NCI-H446 (cell line): ENCODE results near the gene WDR6.

Source experiments
- DNase-seq, 2 experiments: peaks; one replicate each; lab custom pipeline; 2025; lab: John Stamatoyannopoulos, UW

WDR6 gene

GRCh38 chr3:49029563-49029884 is 22.3 kb downstream of the WDR6 start:
- DNase-seq = no peak

- DNase-seq = no peak
Observed at GRCh38 chr3:49030321-49030720, 23.1 kb downstream of the WDR6 start.

- DNase-seq = no peak
Observed at GRCh38 chr3:49032646-49033304, 25.6 kb downstream of the WDR6 start.

GRCh38 chr3:49034650-49035049 is 27.5 kb downstream of the WDR6 start:
- DNase-seq = no peak

GRCh38 chr3:49035281-49035680 is 28.1 kb downstream of the WDR6 start:
- no peak for DNase-seq

GRCh38 chr3:49053543-49053942 is 46.4 kb downstream of the WDR6 start:
- no peak for DNase-seq

- DNase-seq = no peak
Observed at GRCh38 chr3:49054344-49054862, 47.2 kb downstream of the WDR6 start.

GRCh38 chr3:49057268-49057667 is 50.1 kb downstream of the WDR6 start:
- no peak for DNase-seq

GRCh38 chr3:49058011-49058410 is 50.8 kb downstream of the WDR6 start:
- DNase-seq = no peak
